Astrocyte of the cerebellum (primary cell): ENCODE measurements around the gene SNX25.

Source experiments
- DNase-seq: peaks from one replicate; pipeline ENCODE4 v3.0.0-alpha.2; 2011; ENCODE audit warnings: low read depth
- H3K4me3 ChIP-seq: 2 replicates; pipeline ENCODE4 v1.5.1; 2011; ENCODE audit warnings: mild to moderate bottlenecking, low read depth, low read length, moderate library complexity
- in situ Hi-C: cut with HindIII; loops from 2 replicates; pipeline ENCODE4 v1.10.0; 2017; ENCODE audit warnings: low sequenced_read_pairs
- TF ChIP-seq, protein P1 (sequence below): IDR thresholded peaks from 2 replicates; pipeline ENCODE4 v1.5.1; 2012; ENCODE audit warnings: low read length, low read depth, moderate library complexity, mild to moderate bottlenecking; ENCODE audit errors: missing control alignments

The SNX25 gene

DNA sequence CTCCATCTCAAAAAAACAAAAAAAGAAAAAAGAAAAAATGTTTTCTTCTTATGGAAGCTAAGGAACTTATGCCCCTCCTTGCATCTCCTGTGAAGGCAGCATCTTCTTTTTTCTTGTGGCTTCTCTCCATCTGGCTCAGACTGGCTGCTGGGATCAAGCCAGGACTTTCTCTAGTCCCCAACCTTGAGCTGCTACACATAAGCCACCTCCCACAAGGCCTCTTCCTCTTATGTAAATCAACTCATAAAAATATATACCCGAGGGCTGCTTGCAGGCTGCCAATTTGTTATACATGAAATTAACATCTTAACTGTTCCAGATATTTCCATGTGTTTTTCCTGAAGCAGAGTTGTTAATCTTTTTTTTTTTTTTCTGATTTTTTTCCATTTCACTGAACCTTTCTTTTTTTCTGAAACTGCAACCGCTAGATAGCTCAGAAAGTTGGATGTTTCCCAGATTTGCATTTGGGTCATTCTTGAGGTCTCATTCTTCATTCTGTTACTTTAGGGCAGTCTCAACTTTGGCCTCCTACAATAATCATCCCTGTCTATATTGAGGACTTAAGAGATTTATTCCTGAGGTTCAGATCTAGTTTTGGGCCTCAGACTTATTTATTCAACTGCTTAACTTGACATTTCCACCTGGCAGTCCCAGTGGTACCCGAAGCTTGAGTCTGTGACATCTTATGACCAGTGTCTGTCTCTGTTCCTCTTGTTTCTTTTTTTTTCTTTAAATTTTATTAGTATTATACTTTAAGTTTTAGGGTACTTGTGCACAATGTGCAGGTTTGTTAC, 10.3 kb downstream of the SNX25 start:
- H3K4me3 ChIP-seq = no peak overlapping the region
- in situ Hi-C loops = loop anchor here (10.0 kb wide), 1 partner anchor 135 kb away; no protein-coding TSS in a partner anchor
- TF ChIP-seq, protein P1, sequence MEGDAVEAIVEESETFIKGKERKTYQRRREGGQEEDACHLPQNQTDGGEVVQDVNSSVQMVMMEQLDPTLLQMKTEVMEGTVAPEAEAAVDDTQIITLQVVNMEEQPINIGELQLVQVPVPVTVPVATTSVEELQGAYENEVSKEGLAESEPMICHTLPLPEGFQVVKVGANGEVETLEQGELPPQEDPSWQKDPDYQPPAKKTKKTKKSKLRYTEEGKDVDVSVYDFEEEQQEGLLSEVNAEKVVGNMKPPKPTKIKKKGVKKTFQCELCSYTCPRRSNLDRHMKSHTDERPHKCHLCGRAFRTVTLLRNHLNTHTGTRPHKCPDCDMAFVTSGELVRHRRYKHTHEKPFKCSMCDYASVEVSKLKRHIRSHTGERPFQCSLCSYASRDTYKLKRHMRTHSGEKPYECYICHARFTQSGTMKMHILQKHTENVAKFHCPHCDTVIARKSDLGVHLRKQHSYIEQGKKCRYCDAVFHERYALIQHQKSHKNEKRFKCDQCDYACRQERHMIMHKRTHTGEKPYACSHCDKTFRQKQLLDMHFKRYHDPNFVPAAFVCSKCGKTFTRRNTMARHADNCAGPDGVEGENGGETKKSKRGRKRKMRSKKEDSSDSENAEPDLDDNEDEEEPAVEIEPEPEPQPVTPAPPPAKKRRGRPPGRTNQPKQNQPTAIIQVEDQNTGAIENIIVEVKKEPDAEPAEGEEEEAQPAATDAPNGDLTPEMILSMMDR = no peak
- peak; percentile 76 for DNase-seq

DNA sequence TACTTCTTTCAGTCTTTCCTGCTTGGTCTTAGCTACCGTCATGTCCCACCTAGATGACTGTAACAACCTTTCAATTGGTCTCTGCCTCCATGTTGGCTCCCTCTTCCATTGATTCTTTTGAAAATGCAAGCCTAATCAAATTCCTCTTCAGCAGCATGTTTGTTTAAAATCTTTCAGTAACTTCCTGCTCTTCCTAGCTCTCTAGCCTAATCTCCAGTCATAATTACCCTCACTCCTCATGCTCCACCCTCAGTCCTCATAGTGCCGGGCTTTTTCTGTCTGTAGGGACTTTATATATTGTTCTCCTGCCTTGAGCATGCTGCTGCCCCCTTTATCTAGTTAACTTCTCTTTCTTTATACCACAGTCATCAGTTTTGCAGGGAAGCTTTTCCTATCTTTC, 12.1 kb downstream of the SNX25 start:
- in situ Hi-C loops = loop anchor here (10.0 kb wide), 1 partner anchor 133 kb away; no protein-coding TSS in a partner anchor
- no peak for DNase-seq
- TF ChIP-seq, protein P1 = no peak
- no peak overlapping the region for H3K4me3 ChIP-seq

DNA sequence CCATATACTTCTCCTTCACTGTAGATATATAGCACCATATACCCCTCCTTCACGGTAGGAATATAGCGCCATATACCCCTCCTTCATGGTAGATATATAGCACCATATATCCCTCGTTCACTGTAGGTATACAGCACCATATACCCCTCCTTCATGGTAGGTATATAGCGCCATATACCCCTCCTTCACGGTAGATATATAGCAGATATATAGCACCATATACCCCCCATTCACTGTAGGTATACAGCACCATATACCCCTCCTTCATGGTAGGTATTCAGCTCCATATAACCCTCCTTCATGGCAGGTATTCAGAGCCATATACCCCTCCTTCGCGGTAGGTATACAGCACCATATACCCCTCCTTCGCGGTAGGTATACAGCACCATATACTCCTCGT, 12.5 kb downstream of the SNX25 start:
- DNase-seq = no peak
- TF ChIP-seq, protein P1 = no peak
- H3K4me3 ChIP-seq = no peak overlapping the region
- in situ Hi-C loops = loop anchor here (10.0 kb wide), 1 partner anchor 133 kb away; no protein-coding TSS in a partner anchor

DNA sequence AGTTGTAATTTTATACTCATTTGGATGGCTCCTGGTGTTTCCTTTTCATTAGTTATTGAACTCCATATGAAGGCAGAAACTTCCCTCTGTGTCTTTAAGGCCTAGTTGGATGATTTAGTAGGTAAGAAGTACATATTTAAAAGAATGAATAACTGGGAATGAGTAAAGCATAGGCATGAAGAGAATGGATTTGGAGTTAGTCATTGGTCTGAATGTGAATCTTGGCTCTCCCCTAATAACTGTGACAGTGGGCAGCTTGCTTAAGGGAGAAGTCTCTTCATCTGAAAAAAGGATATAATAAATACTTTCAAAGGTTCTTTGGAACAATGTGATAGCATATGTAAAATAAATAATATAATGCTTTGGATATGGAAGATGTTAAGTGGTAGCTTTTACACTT, 13.2 kb downstream of the SNX25 start:
- H3K4me3 ChIP-seq = no peak overlapping the region
- DNase-seq = no peak
- TF ChIP-seq, protein P1 = no peak
- in situ Hi-C loops = loop anchor here (10.0 kb wide), 1 partner anchor 132 kb away; no protein-coding TSS in a partner anchor

DNA sequence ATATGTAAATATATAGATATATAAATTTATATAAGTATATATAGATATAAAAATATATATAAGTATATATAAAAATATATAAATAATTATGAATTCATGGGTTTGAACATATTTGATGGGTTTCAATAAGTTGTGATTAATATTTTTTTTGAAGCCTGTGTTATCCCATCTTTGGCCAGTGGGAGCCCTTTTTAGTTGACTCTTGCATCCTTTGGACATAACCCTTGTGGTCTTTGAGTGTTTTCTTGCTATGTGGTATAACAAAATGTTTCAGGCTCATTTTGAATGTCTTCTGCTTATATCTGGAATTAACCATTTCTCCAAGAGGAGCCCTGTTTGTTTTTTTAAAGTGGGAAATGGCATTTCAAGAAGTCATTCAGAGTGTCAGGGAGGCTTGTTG, 15.2 kb downstream of the SNX25 start:
- in situ Hi-C loops = loop anchor here (10.0 kb wide), 1 partner anchor 130 kb away; no protein-coding TSS in a partner anchor
- no peak for DNase-seq
- H3K4me3 ChIP-seq = no peak overlapping the region
- TF ChIP-seq, protein P1 = peak; percentile 3

DNA sequence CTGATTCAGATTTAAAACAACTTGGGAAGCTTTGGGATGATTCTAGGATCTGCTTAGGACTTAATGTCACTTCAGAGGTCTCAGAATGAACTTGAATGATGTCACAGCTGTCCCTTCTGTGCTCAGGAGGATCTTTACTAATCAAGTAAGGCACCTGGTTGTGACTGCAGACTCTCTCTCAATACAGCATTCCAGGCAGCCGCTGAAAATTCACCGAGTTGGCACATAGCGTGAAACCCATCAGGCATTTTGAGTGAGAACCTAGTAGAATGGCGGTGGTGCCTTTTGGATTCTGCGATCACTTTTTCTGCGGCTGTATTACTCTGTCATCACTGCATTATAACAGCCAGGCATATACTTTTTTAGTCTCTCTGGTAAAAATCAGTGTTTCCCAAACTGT, 16.5 kb downstream of the SNX25 start:
- H3K4me3 ChIP-seq = no peak overlapping the region
- TF ChIP-seq, protein P1 = no peak
- in situ Hi-C loops = loop anchor here (10.0 kb wide), 1 partner anchor 129 kb away; no protein-coding TSS in a partner anchor
- no peak for DNase-seq
